GM12864 (cell line): ENCODE data around the gene ZNF521.

Experiments used
- DNase-seq: peaks from one replicate; pipeline ENCODE4 v3.0.0-alpha.2; 2011; ENCODE audit warnings: low read depth
- H3K4me3 ChIP-seq: 2 replicates; pipeline ENCODE4 v1.5.1; 2011; ENCODE audit warnings: mild to moderate bottlenecking, low read depth, low read length, control low read depth
- CTCF ChIP-seq: IDR thresholded peaks from 2 replicates; pipeline ENCODE4 v1.5.1; 2011; ENCODE audit warnings: low read depth, mild to moderate bottlenecking, moderate library complexity, low read length, control low read depth, inconsistent platforms; ENCODE audit errors: missing control alignments

Gene ZNF521

DNA sequence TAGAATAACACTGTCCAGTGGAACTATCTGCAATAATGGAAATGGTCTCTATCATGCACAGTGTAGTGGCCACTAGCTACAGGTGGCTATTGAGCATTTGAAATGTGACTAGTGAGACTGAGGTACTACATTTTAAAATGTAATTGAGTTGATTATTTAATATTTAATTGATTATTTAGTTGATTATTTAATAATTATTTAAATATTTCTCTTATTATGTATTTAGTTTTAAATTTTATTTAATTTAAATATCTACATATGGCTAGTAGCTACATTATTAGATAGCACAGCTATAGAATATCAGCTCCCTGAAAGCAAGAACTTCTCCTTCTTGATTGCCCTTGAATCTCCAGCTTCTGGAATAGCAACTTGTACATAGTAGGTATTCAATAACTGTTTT is 12.8 kb upstream of the ZNF521 start:
- TF ChIP-seq CTCF: no peak
- no peak overlapping the region for H3K4me3 ChIP-seq
- DNase-seq: no peak

GRCh38 chr18:25360301-25360899 is 8.4 kb upstream of the ZNF521 start:
- no peak for TF ChIP-seq CTCF
- no peak overlapping the region for H3K4me3 ChIP-seq
- DNase-seq: no peak

DNA sequence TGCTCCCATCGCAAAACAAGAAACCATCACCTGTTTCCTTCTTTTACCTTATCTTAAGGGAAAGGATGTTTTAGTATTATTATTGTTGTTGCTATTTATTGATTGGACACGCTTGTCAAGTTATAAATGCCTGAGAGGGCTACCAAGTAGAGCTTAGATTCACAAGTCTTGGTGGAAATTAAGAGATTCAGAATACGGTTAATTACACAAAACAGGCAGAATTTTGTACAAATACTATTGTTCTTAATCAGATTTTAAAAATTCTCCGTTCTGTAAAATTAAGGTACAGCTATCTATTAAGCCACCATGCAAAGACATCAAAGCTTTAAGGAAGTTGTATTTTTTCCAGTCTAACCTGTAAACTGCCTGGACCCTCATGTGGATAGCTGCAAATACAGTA is 1.1 kb upstream of the ZNF521 start:
- no peak overlapping the region for H3K4me3 ChIP-seq
- no peak for DNase-seq

GRCh38 chr18:25352629-25353005 is 651 bp upstream of the ZNF521 start:
- no peak for DNase-seq
- no peak overlapping the region for H3K4me3 ChIP-seq
- TF ChIP-seq CTCF: no peak

More for the DNA sequence above, 1.1 kb upstream of the ZNF521 start:
- TF ChIP-seq CTCF: no peak

DNA sequence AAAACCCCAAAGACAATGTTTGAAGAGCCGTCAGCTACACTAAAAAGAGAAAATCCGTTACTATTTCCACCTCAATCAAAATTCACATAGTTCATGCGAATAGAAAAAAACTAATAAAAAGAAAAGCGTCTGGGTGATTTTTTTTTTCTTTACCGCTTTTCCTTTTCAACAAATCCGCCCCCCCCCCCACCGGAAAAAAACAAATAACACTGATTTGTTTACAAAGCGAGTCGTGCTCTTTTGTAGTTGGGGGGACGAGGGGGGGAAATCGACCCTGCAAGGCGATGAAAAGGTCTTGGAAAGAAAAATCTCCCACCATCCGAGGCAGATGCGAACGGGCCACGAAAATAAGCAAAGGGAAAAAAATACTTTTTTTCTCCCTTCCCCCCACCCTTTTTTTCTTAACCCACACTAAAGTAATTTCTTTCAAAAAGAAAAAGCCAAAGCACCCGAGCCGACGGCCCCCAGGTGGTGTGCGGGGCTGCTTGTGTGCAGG is 638 bp downstream of the ZNF521 start:
- no peak for DNase-seq
- TF ChIP-seq CTCF: no peak
- H3K4me3 ChIP-seq: peak overlapping the region; percentile 57

- peak overlapping the region; percentile 46 for H3K4me3 ChIP-seq
- TF ChIP-seq CTCF: no peak
- peak; percentile 12 for DNase-seq
Observed at GRCh38 chr18:25350489-25351251, 1.3 kb downstream of the ZNF521 start.
